Mesenchymal stem cell (in vitro differentiated cells and primary cell): ENCODE measurements around the gene RNF227. TPM values are rescaled to one million over a fixed set of nuclear protein-coding genes. Genes with fewer than 3 reads are reported as not detected.

ENCODE experiments used
- small RNA-seq: library from polyadenylated mRNA; stranded (forward); fragments of <200 nt; extraction: miRNeasy Mini kit (QIAGEN cat#:217004); gene quantifications from one replicate; pipeline ENCODE3, GENCODE V24; 2013; ENCODE audit warnings: low read depth

The RNF227 gene

Small RNA genes within 50 kb of the gene (small RNA-seq; reads per million reads assigned to genes)
- not detected for gene SCARNA21
